ENCODE measurements around the gene ACVR1C. TPM values are rescaled to one million over a fixed set of nuclear protein-coding genes. Genes with fewer than 3 reads are reported as not detected.

Gene ACVR1C
- total RNA-seq, 1 experiment from 2014 or later: 0.04 TPM

DNA sequence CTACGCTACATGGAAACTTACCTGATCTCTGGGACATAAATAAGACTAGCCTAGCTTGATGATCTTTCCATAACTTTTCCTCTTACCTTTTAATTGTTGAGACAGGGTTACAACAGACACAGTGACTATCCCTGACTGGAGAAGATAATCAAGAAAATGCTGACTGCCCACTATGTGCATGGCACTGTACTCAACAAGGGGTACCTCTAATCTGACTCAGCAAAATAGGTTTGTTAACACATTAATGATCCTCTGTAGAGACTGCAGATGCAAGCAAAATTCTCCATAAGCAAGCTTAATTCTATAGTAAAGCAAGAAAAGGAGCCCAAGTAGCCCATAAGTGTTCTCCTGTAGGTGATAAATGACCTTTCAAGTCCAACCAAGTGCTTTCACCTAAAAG, 25.5 kb downstream of the ACVR1C start:
- Histone ChIP-seq H2AFZ (no peak overlapping the region), H3K4me3 (no peak overlapping the region), H3F3A (ENCODE audit: insufficient read depth, low read depth) (no peaks in the 10 kb centered on the region), H3K4me2 (no peak overlapping the region), H3K9me3 (ENCODE audit: insufficient read depth, low read depth) (no peaks in the 10 kb centered on the region; the same call in 1 of the 2 replicates), H3K4me1 (replicated peaks; ENCODE audit: insufficient read depth) (no peaks in the 10 kb centered on the region), H3K9me2 (ENCODE audit: insufficient read depth) (no peaks in the 10 kb centered on the region), H3K27me3 (ENCODE audit: insufficient read depth, low read depth) (no peaks in the 10 kb centered on the region), H3K36me3 (ENCODE audit: low read depth) (no peaks in the 10 kb centered on the region), H3K27ac (no peak overlapping the region), H4K20me1 (ENCODE audit: insufficient read depth) (no peaks in the 10 kb centered on the region), H3K79me2 (ENCODE audit: low read depth) (no peaks in the 10 kb centered on the region)
- DNase-seq: no peak
- ChIA-PET POLR2A (ENCODE audit: unreplicated experiment) (no interaction called here), CTCF (no interaction called here)
- no TSS peak for BruUV-seq (replicated peaks)
- intact Hi-C loops (cut with micrococcal nuclease; ENCODE audit: unreplicated experiment): no loop called here
- TF ChIP-seq, protein P1, sequence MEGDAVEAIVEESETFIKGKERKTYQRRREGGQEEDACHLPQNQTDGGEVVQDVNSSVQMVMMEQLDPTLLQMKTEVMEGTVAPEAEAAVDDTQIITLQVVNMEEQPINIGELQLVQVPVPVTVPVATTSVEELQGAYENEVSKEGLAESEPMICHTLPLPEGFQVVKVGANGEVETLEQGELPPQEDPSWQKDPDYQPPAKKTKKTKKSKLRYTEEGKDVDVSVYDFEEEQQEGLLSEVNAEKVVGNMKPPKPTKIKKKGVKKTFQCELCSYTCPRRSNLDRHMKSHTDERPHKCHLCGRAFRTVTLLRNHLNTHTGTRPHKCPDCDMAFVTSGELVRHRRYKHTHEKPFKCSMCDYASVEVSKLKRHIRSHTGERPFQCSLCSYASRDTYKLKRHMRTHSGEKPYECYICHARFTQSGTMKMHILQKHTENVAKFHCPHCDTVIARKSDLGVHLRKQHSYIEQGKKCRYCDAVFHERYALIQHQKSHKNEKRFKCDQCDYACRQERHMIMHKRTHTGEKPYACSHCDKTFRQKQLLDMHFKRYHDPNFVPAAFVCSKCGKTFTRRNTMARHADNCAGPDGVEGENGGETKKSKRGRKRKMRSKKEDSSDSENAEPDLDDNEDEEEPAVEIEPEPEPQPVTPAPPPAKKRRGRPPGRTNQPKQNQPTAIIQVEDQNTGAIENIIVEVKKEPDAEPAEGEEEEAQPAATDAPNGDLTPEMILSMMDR (conservative IDR thresholded peaks at IDR 0.05): no peak
- no peak for TF ChIP-seq EZH2 (IDR thresholded peaks at IDR 0.05; ENCODE audit: low read depth)

DNA sequence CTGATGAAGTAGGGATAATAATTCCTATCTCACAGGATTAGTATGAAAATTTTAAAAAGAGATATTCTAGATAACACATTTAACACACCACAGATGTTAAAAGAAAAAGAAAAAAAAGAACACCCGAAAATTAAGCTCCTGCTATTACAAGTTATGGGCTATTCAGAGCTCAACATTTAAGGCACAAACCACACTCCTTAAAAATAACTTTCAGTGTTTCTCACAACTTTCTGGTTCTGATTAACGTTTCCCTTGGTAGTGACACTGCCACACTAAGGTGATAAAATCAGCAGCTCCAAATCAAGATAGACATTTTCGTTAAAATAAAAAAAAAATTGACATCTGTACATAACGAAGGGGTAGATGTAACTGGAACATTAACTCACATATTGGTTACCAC, 26.9 kb downstream of the ACVR1C start:
- Histone ChIP-seq H3K27ac (no peak overlapping the region), H3K4me2 (no peak overlapping the region), H3F3A (ENCODE audit: insufficient read depth, low read depth) (no peaks in the 10 kb centered on the region), H3K9me3 (ENCODE audit: insufficient read depth, low read depth) (no peaks in the 10 kb centered on the region; the same call in 1 of the 2 replicates), H3K4me3 (no peak overlapping the region), H3K36me3 (ENCODE audit: low read depth) (no peaks in the 10 kb centered on the region), H2AFZ (no peak overlapping the region), H3K9me2 (ENCODE audit: insufficient read depth) (no peaks in the 10 kb centered on the region), H3K27me3 (ENCODE audit: insufficient read depth, low read depth) (no peaks in the 10 kb centered on the region), H3K4me1 (replicated peaks; ENCODE audit: insufficient read depth) (no peaks in the 10 kb centered on the region), H3K79me2 (ENCODE audit: low read depth) (no peaks in the 10 kb centered on the region), H4K20me1 (ENCODE audit: insufficient read depth) (no peaks in the 10 kb centered on the region)
- intact Hi-C loops (cut with micrococcal nuclease; ENCODE audit: unreplicated experiment): no loop called here
- POLR2A ChIA-PET (ENCODE audit: unreplicated experiment): no interaction called here
- DNase-seq: no peak
- TF ChIP-seq, protein P1 (conservative IDR thresholded peaks at IDR 0.05): no peak
- no peak for TF ChIP-seq EZH2 (IDR thresholded peaks at IDR 0.05; ENCODE audit: low read depth)
- CTCF ChIA-PET: no interaction called here
- no TSS peak for BruUV-seq (replicated peaks)

DNA sequence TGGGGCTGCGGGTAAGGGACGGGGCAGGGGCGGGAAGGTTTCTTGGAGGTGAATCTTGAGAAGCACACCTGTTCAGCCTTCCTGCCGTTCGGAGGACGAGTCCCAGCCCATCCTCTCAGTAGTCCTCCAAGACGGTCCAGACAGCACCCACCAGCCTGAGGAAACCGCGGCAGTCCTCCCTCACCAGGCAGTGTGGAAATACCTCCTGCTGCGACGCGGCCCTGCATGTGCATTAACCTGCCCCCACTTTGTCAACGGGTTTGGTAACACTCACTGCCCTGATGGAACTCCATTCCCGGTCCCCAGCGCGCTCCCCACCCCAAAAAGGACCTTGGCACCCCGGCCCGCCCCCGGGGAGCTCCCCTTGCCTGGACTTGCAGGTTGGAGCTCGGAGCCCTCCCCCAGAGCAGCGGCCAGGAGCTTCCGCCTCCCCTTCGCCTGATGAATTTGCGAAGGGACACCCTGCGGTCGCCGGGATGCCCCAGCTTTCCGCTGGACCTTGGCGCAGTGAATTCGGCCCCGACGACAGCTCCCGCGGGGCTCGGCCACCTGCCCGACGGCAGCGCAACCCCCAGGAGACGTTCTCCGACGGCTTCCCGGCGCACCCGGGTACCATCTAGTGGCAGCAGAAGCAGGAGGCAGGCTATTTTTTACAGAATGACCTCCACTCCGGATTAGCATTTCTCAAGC, 31.5 kb downstream of the ACVR1C start:
- no peak overlapping the region for H3K4me2 ChIP-seq
- intact Hi-C loops (cut with micrococcal nuclease; ENCODE audit: unreplicated experiment): no loop called here

More for the DNA sequence above, 31.5 kb downstream of the ACVR1C start:
- no peak overlapping the region for H3K27ac ChIP-seq
- BruUV-seq (replicated peaks): no TSS peak
- no peaks in the 10 kb centered on the region for H3K36me3 ChIP-seq (ENCODE audit: low read depth)
- ChIA-PET POLR2A (ENCODE audit: unreplicated experiment) (no interaction called here), CTCF (no interaction called here)
- H3K4me3 ChIP-seq: no peak overlapping the region
- H3F3A ChIP-seq (ENCODE audit: insufficient read depth, low read depth): no peaks in the 10 kb centered on the region
- H2AFZ ChIP-seq: no peak overlapping the region
- TF ChIP-seq EZH2 (IDR thresholded peaks at IDR 0.05; ENCODE audit: low read depth): no peak
- TF ChIP-seq, protein P1 (conservative IDR thresholded peaks at IDR 0.05): no peak
- H3K9me2 ChIP-seq (ENCODE audit: insufficient read depth): no peaks in the 10 kb centered on the region
- no peaks in the 10 kb centered on the region for H3K27me3 ChIP-seq (ENCODE audit: insufficient read depth, low read depth)
- H4K20me1 ChIP-seq (ENCODE audit: insufficient read depth): no peaks in the 10 kb centered on the region
- no peaks in the 10 kb centered on the region for H3K79me2 ChIP-seq (ENCODE audit: low read depth)
- H3K9me3 ChIP-seq (ENCODE audit: insufficient read depth, low read depth): no peaks in the 10 kb centered on the region
- H3K4me1 ChIP-seq (replicated peaks; ENCODE audit: insufficient read depth): no peaks in the 10 kb centered on the region
- DNase-seq: no peak

Measured in PC-9 (cell line).